ENCODE data around the gene PHLDB1. TPM values are rescaled to one million over a fixed set of nuclear protein-coding genes. Genes with fewer than 3 reads are reported as not detected.
"Not testable (repeated sequence)": the region's sequence is repeated elsewhere in the genome, so short reads cannot be mapped to it uniquely, and the experiment has no call there.

The PHLDB1 gene
- 51.4 TPM for polyA plus RNA-seq (2013, experiment 1 of 2)
- 62.6 TPM for polyA plus RNA-seq (2013, experiment 2 of 2)

DNA sequence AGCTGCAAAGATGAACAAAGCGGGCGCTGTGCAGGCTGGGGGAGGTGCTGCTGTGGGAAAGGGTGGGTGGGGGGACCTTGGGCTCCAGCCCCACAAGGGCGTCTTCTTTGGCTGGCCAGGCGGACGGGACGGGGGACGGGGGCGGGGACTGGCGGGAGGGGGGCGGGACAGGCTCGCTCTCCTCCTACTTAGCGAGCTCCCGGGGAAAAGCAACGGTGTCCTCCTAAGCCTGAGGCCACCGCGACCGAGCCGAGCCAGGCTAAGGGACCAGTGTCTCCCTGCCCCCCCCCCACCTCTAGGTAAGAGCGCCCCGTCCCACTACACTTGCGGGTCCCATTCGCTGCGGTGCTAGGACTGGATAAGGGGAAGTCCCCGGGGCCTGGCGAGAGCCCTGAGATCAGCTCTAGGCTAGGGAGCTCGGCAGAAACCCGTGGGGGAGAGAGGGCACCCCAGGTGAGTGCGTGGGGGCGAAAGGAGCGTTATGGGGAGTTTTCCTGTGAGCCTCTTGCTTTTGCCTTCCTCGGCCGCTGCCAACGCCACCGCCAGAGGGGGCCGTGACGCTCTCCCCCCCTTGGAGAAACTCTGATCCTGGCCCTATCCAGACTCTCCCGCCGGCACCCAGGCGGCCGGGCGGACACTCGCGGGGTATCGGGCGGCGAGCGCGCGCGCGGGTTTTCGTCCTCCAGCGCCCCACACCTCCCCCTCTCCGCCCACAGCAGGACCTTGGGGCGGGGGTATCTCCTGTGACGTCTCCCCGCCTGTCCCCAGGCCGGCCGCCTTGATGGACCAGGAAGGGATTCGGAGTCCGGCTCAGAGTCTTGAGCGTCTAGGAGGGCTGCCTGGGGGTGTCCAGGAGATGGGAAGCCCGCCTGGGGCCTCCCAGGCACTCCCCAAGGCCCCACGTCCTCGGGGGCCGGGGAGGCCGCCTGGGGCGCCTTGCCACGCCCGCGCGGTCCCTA, at the start of gene PHLDB1:
Gene PHLDB1 (plus strand): TSS at position 215 of the 959 bp plus-strand sequence. CDS start 6,222 bp downstream, outside the sequence.
- Histone ChIP-seq H3K4me1 (ENCODE audit: insufficient read depth, low read length) (peaks cover 29% of the 10 kb centered on the region), H3K36me3 (ENCODE audit: insufficient read depth, low read length) (peaks cover 7% of the 10 kb centered on the region; the same call in 1 of the 2 replicates), H3K4me3 (ENCODE audit: low read length) (peak within 1 kb of the TSS; percentile 50), H3K9me3 (ENCODE audit: insufficient read depth, low read depth, low read length) (no peaks in the 10 kb centered on the region), H3K9ac (ENCODE audit: low read depth, low read length) (no peak within 1 kb of the TSS), H3K27ac (ENCODE audit: low read depth, low read length) (no peak within 1 kb of the TSS), H3K27me3 (ENCODE audit: insufficient read depth, low read length) (peaks cover 78% of the 10 kb centered on the region)
- 1% methylated on average over 70 of the region's 72 CpGs for WGBS

DNA sequence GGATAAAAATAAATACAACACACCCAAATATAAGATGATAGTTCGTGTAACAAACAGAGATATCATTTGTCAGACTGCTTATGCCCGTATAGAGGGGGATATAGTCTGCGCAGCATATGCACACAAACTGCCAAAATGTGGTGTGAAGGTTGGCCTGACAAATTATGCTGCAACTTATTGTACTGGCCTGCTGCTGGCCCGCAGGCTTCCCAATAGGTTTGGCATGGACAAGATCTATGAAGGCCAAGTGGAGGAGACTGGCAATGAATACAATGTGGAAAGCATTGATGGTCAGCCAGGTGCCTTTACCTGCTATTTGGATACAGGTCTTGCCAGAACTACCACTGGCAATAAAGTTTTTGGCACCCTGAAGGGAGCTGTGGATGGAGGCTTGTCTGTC, 46.6 kb upstream of the PHLDB1 start:
- H3K36me3 ChIP-seq (ENCODE audit: insufficient read depth, low read length): peaks cover 17% of the 10 kb centered on the region
- 90% methylated on average over 4 of the region's 4 CpGs for WGBS

DNA sequence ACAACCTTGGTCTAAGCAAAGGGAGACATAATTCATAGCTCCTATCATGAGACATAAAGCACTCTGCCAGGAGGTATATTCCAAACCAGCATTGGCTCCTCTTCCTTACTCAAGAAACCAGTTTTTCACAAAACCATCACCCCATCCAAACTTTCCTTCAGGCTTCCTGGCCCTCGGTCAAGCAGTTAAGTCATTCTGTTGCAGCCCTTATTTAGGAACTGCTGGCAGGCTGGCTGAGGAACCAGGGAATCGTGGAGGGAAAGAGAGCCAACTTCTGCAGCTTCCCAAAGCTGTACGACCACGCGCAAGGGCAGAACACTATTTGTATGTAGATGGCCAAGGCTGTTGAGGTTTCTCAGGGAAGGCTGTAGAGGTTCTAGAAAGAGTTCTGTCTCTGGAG, 42.4 kb upstream of the PHLDB1 start:
- Histone ChIP-seq H3K36me3 (ENCODE audit: insufficient read depth, low read length) (no peaks in the 10 kb centered on the region), H3K4me3 (ENCODE audit: low read length) (no peak overlapping the region)

More for the DNA sequence above, 46.6 kb upstream of the PHLDB1 start:
- Histone ChIP-seq H3K4me1 (ENCODE audit: insufficient read depth, low read length) (no peaks in the 10 kb centered on the region), H3K27me3 (ENCODE audit: insufficient read depth, low read length) (no peaks in the 10 kb centered on the region), H3K4me3 (ENCODE audit: low read length) (no peak overlapping the region), H3K9me3 (ENCODE audit: insufficient read depth, low read depth, low read length) (no peaks in the 10 kb centered on the region), H3K27ac (ENCODE audit: low read depth, low read length) (no peak overlapping the region), H3K9ac (ENCODE audit: low read depth, low read length) (no peak overlapping the region)

DNA sequence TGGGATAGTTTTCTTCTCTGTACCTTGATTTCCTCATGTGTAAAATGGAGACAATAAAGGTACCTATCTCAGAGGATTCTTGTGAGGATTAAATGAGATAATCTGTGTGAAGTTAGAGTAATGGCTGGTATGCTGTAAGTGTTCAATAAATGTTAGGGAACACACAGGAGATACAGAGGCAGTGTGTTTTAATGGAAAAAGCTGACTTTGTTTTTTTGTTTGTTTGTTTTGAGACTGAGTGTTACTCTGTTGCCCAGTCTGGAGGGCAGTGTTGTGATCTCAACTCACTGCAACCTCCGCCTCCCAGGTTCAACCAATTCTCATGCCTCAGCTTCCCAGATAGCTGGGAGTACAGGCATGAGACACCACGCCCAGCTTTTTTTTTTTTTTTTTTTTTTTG, 37.7 kb upstream of the PHLDB1 start:
- Histone ChIP-seq H3K27me3 (ENCODE audit: insufficient read depth, low read length) (no peaks in the 10 kb centered on the region), H3K27ac (ENCODE audit: low read depth, low read length) (no peak overlapping the region), H3K9ac (ENCODE audit: low read depth, low read length) (no peak overlapping the region), H3K36me3 (ENCODE audit: insufficient read depth, low read length) (no peaks in the 10 kb centered on the region), H3K4me3 (ENCODE audit: low read length) (no peak overlapping the region), H3K9me3 (ENCODE audit: insufficient read depth, low read depth, low read length) (no peaks in the 10 kb centered on the region), H3K4me1 (ENCODE audit: insufficient read depth, low read length) (peaks cover 12% of the 10 kb centered on the region)
- WGBS: 90% methylated on average over 2 of the region's 2 CpGs

More for the DNA sequence above, 42.4 kb upstream of the PHLDB1 start:
- Histone ChIP-seq H3K27ac (ENCODE audit: low read depth, low read length) (no peak overlapping the region), H3K4me1 (ENCODE audit: insufficient read depth, low read length) (no peaks in the 10 kb centered on the region), H3K9ac (ENCODE audit: low read depth, low read length) (no peak overlapping the region), H3K27me3 (ENCODE audit: insufficient read depth, low read length) (no peaks in the 10 kb centered on the region), H3K9me3 (ENCODE audit: insufficient read depth, low read depth, low read length) (no peaks in the 10 kb centered on the region)
- 88% methylated on average over 5 of the region's 5 CpGs for WGBS

DNA sequence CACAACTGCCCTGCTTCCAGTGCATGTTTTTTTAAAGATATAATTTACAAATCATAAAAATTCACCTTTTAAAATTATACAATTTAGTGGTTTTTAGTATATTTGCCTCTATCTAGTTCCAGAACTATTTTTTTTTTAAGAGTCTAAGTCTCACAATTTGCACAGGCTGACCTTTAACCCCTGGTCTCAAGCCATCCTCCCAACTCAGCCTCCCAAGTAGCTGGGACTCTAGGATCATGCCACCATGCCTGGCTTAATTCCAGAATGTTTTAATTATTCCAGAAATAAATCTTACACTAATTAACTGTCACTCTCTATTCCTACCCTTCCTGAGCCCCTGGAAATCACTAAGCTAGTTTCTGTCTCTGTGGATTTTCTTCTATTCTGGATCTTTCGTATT, 36.6 kb upstream of the PHLDB1 start:
- 100% methylated on average over 1 of the region's 1 CpG for WGBS
- no peak overlapping the region for H3K27ac ChIP-seq (ENCODE audit: low read depth, low read length)

DNA sequence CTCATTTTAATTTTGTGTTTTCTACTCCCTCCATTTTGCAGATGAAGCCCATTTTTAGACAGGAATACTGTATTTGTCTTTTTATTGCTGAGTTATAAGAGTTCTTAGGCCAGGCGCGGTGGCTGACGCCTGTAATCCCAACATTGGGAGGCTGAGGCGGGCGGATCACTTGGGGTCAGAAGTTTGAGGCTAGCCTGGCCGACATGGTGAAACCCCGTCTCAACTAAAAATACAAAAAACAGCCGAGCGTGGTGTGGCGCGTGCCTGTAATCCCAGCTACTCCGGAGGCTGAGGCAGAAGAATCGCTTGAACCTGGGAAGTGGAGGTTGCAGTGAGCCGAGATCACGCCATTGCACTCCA, 35.7 kb upstream of the PHLDB1 start:
- peak overlapping the region; percentile 92 for H3K4me3 ChIP-seq (ENCODE audit: low read length)
- not testable (repeated sequence) for H3K9me3 ChIP-seq (ENCODE audit: insufficient read depth, low read depth, low read length); H3K27ac ChIP-seq (ENCODE audit: low read depth, low read length); H3K27me3 ChIP-seq (ENCODE audit: insufficient read depth, low read length); H3K9ac ChIP-seq (ENCODE audit: low read depth, low read length); H3K36me3 ChIP-seq (ENCODE audit: insufficient read depth, low read length)
- 41% methylated on average over 15 of the region's 15 CpGs for WGBS
- H3K4me1 ChIP-seq (ENCODE audit: insufficient read depth, low read length): peaks cover 12% of the 10 kb centered on the region

More for the DNA sequence above, 36.6 kb upstream of the PHLDB1 start:
- Histone ChIP-seq H3K4me1 (ENCODE audit: insufficient read depth, low read length) (peaks cover 12% of the 10 kb centered on the region), H3K9ac (ENCODE audit: low read depth, low read length) (no peak overlapping the region), H3K27me3 (ENCODE audit: insufficient read depth, low read length) (no peaks in the 10 kb centered on the region), H3K4me3 (ENCODE audit: low read length) (no peak overlapping the region), H3K36me3 (ENCODE audit: insufficient read depth, low read length) (no peaks in the 10 kb centered on the region), H3K9me3 (ENCODE audit: insufficient read depth, low read depth, low read length) (no peaks in the 10 kb centered on the region)

DNA sequence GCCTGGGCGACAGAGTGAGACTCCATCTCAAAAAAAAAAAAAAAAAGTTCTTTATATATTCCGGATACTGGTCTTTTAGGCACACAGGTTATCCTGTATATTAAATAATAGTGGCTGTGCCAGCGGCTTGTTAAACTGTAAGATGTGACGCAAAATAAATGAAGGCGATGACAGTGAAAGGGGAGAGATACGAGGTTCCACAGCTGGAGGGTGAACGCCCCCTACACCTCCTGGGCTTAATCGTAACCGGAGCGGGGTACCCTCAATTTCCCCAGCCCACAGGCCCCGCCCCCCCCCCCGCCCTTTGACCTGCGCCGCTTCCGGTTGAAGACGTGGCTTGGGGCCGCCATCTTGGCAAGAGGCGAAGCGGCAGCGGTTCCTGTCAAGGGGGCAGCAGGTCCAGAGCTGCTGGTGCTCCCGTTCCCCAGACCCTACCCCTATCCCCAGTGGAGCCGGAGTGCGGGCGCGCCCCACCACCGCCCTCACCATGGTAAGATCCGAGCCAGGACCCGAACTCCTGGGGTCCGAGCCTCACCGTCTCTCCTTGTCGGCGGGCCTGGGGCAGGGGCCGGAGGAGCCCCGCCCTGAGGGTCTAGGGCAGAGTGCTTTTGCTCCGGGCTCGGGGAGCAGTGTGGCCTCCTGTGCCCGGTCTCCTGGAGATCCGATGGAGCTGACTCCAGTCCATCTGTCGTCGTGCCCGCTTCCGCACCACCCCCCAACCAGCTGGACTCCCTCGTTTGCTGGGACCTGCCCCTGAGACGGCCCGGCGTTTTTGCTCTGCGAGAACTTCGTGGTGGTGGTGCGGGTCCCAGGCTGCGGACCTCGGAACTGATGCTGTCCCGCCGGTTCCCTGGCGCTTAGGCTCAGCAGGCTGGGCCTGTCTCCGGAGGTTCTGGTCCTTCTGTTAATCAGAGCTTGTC, 35.1 kb upstream of the PHLDB1 start, which contains the start of gene ARCN1:
Gene ARCN1 (plus strand): TSS at position 349 of the 920 bp plus-strand sequence. CDS start 139 bp downstream, at position 488.
- H3K9me3 ChIP-seq (ENCODE audit: insufficient read depth, low read depth, low read length): no peaks in the 10 kb centered on the region
- H3K4me3 ChIP-seq (ENCODE audit: low read length): peak within 1 kb of the TSS; percentile 92
- H3K36me3 ChIP-seq (ENCODE audit: insufficient read depth, low read length): 0 out of 2 replicates have a peak, but pooled peaks cover under 1% of the 10 kb centered on the region
- WGBS: under 1% methylated on average over 49 of the region's 55 CpGs
- H3K27me3 ChIP-seq (ENCODE audit: insufficient read depth, low read length): no peaks in the 10 kb centered on the region
- H3K9ac ChIP-seq (ENCODE audit: low read depth, low read length): peak within 1 kb of the TSS; percentile 93
- H3K27ac ChIP-seq (ENCODE audit: low read depth, low read length): peak within 1 kb of the TSS; percentile 93
- H3K4me1 ChIP-seq (ENCODE audit: insufficient read depth, low read length): peaks cover 12% of the 10 kb centered on the region

DNA sequence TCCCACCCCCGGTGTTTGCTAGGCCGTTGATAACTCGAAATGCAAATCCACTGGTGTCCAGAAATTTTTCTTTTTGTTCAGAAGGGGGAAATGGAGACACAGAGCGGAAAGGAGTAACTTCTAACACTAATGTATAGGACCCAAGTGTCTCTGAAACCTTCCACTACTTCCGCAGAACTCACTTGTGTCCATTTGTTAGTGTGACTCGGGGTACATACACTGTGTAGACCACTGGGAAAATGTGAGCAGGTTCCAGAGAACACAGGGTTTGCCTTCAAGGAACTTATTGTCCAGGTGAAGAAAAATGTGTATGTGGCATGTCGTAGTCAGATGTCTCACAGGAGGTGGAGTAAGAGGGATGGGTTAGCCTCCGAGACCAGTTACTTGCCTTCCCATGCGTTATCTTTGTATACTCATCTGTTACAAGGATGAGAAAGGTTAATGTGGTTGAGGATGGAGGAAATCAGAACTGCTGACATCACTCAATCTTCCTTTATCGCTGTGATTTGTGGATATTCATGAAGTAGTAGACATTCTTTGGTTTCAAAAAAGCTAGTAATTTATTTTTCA, 34.3 kb upstream of the PHLDB1 start:
- H3K9me3 ChIP-seq (ENCODE audit: insufficient read depth, low read depth, low read length): no peaks in the 10 kb centered on the region
- H3K27ac ChIP-seq (ENCODE audit: low read depth, low read length): peak overlapping the region; percentile 93
- H3K9ac ChIP-seq (ENCODE audit: low read depth, low read length): peak overlapping the region; percentile 93
- H3K27me3 ChIP-seq (ENCODE audit: insufficient read depth, low read length): no peaks in the 10 kb centered on the region
- 0 out of 2 replicates have a peak, but pooled peaks cover 5% of the 10 kb centered on the region for H3K36me3 ChIP-seq (ENCODE audit: insufficient read depth, low read length)
- 10% methylated on average over 9 of the region's 10 CpGs for WGBS
- peaks cover 12% of the 10 kb centered on the region for H3K4me1 ChIP-seq (ENCODE audit: insufficient read depth, low read length)
- peak overlapping the region; percentile 92 for H3K4me3 ChIP-seq (ENCODE audit: low read length)

DNA sequence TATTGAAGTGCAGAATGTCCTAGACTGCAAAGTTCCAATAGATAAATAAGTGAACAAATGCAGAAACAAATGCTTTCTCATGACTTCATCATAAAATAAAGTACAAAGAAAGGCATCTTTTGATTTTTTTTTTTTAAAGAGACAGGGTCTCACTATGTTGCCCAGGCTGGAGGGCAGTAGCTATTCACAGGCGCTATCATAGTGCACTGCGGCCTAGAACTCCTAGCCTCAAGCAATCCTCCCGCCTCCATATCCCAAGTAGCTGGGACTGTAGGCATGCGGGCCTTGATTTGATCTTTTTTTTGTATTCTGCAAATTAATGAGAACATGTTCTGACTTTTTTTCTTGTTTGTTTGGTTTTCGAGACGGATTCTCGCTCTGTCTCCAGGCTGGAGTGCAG, 32.8 kb upstream of the PHLDB1 start:
- H3K9me3 ChIP-seq (ENCODE audit: insufficient read depth, low read depth, low read length): no peaks in the 10 kb centered on the region
- H3K4me3 ChIP-seq (ENCODE audit: low read length): no peak overlapping the region
- no peak overlapping the region for H3K9ac ChIP-seq (ENCODE audit: low read depth, low read length)
- H3K27ac ChIP-seq (ENCODE audit: low read depth, low read length): no peak overlapping the region
- WGBS: 95% methylated on average over 7 of the region's 7 CpGs
- H3K36me3 ChIP-seq (ENCODE audit: insufficient read depth, low read length): 0 out of 2 replicates have a peak, but pooled peaks cover 5% of the 10 kb centered on the region
- H3K4me1 ChIP-seq (ENCODE audit: insufficient read depth, low read length): peaks cover 12% of the 10 kb centered on the region
- H3K27me3 ChIP-seq (ENCODE audit: insufficient read depth, low read length): no peaks in the 10 kb centered on the region

DNA sequence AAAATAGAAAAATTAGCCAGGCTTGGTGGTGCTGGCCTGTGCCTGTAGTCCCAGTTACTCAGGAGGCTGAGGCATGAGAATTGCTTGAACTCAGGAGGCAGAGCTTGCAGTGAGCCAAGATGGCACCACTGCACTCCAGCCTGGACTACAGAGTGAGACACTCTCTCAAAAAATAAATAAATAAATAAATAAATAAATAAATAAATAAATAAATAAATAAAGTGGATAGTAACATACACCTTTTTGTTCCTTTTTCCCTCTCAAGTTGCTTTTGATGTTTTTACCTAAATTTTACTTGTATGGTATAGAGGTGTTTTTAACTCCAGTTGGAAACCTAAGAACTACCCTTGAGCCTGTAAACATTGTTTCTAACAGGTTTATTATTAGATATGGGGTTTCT, 29.4 kb upstream of the PHLDB1 start:
- H3K9me3 ChIP-seq (ENCODE audit: insufficient read depth, low read depth, low read length): not testable (repeated sequence)

More for the DNA sequence above, 29.4 kb upstream of the PHLDB1 start:
- H3K9ac ChIP-seq (ENCODE audit: low read depth, low read length); H3K4me3 ChIP-seq (ENCODE audit: low read length); H3K27me3 ChIP-seq (ENCODE audit: insufficient read depth, low read length); H3K27ac ChIP-seq (ENCODE audit: low read depth, low read length): not testable (repeated sequence)
- Histone ChIP-seq H3K4me1 (ENCODE audit: insufficient read depth, low read length) (peaks cover 12% of the 10 kb centered on the region), H3K36me3 (ENCODE audit: insufficient read depth, low read length) (peaks cover 21% of the 10 kb centered on the region)
